IMR-90 (cell line): ENCODE data around the gene ZNF879. TPM values are rescaled to one million over a fixed set of nuclear protein-coding genes. Genes with fewer than 3 reads are reported as not detected.

Experiments
- ATAC-seq: fragments of 200-7000 bp; cut with Tn5 transposase; 2 replicates; pipeline ENCODE4 v1.9.1; 2020; ENCODE audit warnings: low read depth, mild to moderate bottlenecking, moderate library complexity
- BruUV-seq: library from RNA; stranded (reverse); fragments of 400-500 nt; replicated peaks from 2 replicates; lab custom pipeline; 2021; lab: Mats Ljungman, UMichigan
- CTCF ChIA-PET: fragments of 300-600 bp; formaldehyde crosslinking; extraction: SDS; loops from one replicate; lab custom pipeline; 2021; ENCODE audit warnings: antibody characterized with exemption; lab: Yijun Ruan, JAX
- POLR2A ChIA-PET: fragments of 300-600 bp; sonication (Branson Sonifier 250); formaldehyde crosslinking; loops from one replicate; lab custom pipeline; 2022; ENCODE audit warnings: antibody characterized with exemption; ENCODE audit not compliant: unreplicated experiment; lab: Charles Lee
- DNase-seq: peaks from one replicate; pipeline ENCODE4 v3.0.0; 2013
- H2AFZ ChIP-seq: replicated peaks from 2 replicates; pipeline ENCODE3; 2013; ENCODE audit warnings: low read length, mild to moderate bottlenecking; ENCODE audit not compliant: poor library complexity
- H2AK5ac ChIP-seq: 2 replicates; pipeline ENCODE4 v1.6.1; 2013; ENCODE audit warnings: low read depth, low read length, inconsistent platforms
- H2AK9ac ChIP-seq: replicated peaks from 2 replicates; pipeline ENCODE3; 2013; ENCODE audit warnings: mild to moderate bottlenecking, low read depth, low read length, moderate library complexity; ENCODE audit not compliant: poor library complexity
- H2BK120ac ChIP-seq: 2 replicates; pipeline ENCODE4 v1.6.1; 2013; ENCODE audit warnings: low read depth, low read length, inconsistent platforms
- H2BK15ac ChIP-seq: 3 replicates; pipeline ENCODE4 v1.6.1; 2013; ENCODE audit warnings: low read depth, low read length, inconsistent platforms
- H2BK20ac ChIP-seq: 2 replicates; pipeline ENCODE4 v1.6.1; 2013; ENCODE audit warnings: low read depth, mild to moderate bottlenecking, inconsistent platforms, low read length, moderate library complexity
- H2BK5ac ChIP-seq: 2 replicates; pipeline ENCODE4 v1.6.1; 2013; ENCODE audit warnings: mild to moderate bottlenecking, low read depth, low read length, inconsistent platforms; ENCODE audit not compliant: poor library complexity, severe bottlenecking
- H3K14ac ChIP-seq: replicated peaks from 2 replicates; pipeline ENCODE4 v1.6.1; 2013; ENCODE audit warnings: low read depth, low read length, inconsistent platforms
- H3K18ac ChIP-seq: 2 replicates; pipeline ENCODE4 v1.6.1; 2013; ENCODE audit warnings: low read depth, low read length, control low read depth
- H3K23ac ChIP-seq: 2 replicates; pipeline ENCODE4 v1.6.1; 2013; ENCODE audit warnings: low read depth, low read length, inconsistent platforms
- H3K27ac ChIP-seq: 2 replicates; pipeline ENCODE4 v1.5.1; 2013; ENCODE audit warnings: mild to moderate bottlenecking, control low read depth, low read length; ENCODE audit not compliant: insufficient read depth
- H3K27me3 ChIP-seq: 2 replicates; pipeline ENCODE4 v1.6.1; 2013; ENCODE audit warnings: low read length; ENCODE audit not compliant: control insufficient read depth, insufficient read depth
- H3K36me3 ChIP-seq: 2 replicates; pipeline ENCODE4 v1.6.1; 2013; ENCODE audit warnings: low read length, mixed read lengths; ENCODE audit not compliant: control insufficient read depth, insufficient read depth
- H3K4ac ChIP-seq: 2 replicates; pipeline ENCODE4 v1.6.1; 2013; ENCODE audit warnings: low read depth, low read length, inconsistent platforms
- H3K4me1 ChIP-seq: 2 replicates; pipeline ENCODE4 v1.6.1; 2013; ENCODE audit warnings: low read length, mixed read lengths; ENCODE audit not compliant: control insufficient read depth, insufficient read depth
- H3K4me2 ChIP-seq: 2 replicates; pipeline ENCODE4 v1.6.1; 2013; ENCODE audit warnings: low read depth, mild to moderate bottlenecking, control low read depth, low read length, moderate library complexity
- H3K4me3 ChIP-seq: 2 replicates; pipeline ENCODE4 v1.5.1; 2013; ENCODE audit warnings: low read depth, mild to moderate bottlenecking, control low read depth, low read length, moderate library complexity; ENCODE audit not compliant: insufficient read depth
- H3K56ac ChIP-seq: 2 replicates; pipeline ENCODE4 v1.6.1; 2013; ENCODE audit warnings: low read length, inconsistent platforms; ENCODE audit not compliant: insufficient read depth; ENCODE audit errors: extremely low read depth
- H3K79me1 ChIP-seq, 2 experiments: 2 replicates each; pipeline ENCODE4 v1.6.1; 2013; ENCODE audit warnings: low read length in 2 of 2, inconsistent platforms in 1 of 2, low read depth in 1 of 2
- H3K9ac ChIP-seq: 2 replicates; pipeline ENCODE4 v1.6.1; 2013; ENCODE audit warnings: low read depth, low read length, control low read depth
- H3K9me1 ChIP-seq: 2 replicates; pipeline ENCODE4 v1.6.1; 2013; ENCODE audit warnings: low read length, inconsistent platforms; ENCODE audit not compliant: insufficient read depth
- H3K9me3 ChIP-seq: 2 replicates; pipeline ENCODE4 v1.6.1; 2013; ENCODE audit warnings: low read length; ENCODE audit not compliant: control insufficient read depth, insufficient read depth
- H4K20me1 ChIP-seq: 2 replicates; pipeline ENCODE4 v1.6.1; 2013; ENCODE audit warnings: low read length, inconsistent platforms; ENCODE audit not compliant: insufficient read depth
- H4K5ac ChIP-seq: 2 replicates; pipeline ENCODE4 v1.6.1; 2013; ENCODE audit warnings: mild to moderate bottlenecking, low read depth, low read length, control low read depth
- H4K8ac ChIP-seq, 2 experiments: 2 replicates each; pipeline ENCODE4 v1.6.1; 2013; ENCODE audit warnings: low read depth in 2 of 2, low read length in 2 of 2, control low read depth in 1 of 2, inconsistent platforms in 1 of 2
- H4K91ac ChIP-seq: 2 replicates; pipeline ENCODE4 v1.6.1; 2013; ENCODE audit warnings: low read depth, low read length, inconsistent platforms; ENCODE audit not compliant: insufficient read depth
- BHLHE40 ChIP-seq: fragments of 150-350 bp; IDR thresholded peaks from 2 replicates; pipeline ENCODE4 v1.6.1; 2016; ENCODE audit warnings: mild to moderate bottlenecking, low read depth, low read length
- CEBPB ChIP-seq: IDR thresholded peaks from 2 replicates; pipeline ENCODE4 v1.6.1; 2012; ENCODE audit warnings: low read depth, low read length, improper control_type of control experiment
- CHD1 ChIP-seq: IDR thresholded peaks from 2 replicates; pipeline ENCODE4 v1.6.1; 2012; ENCODE audit warnings: low read depth, low read length, improper control_type of control experiment
- CTCF ChIP-seq: conservative IDR thresholded peaks from 2 replicates; pipeline ENCODE4 v1.5.1; 2012; ENCODE audit warnings: mild to moderate bottlenecking, low read depth, low read length, improper control_type of control experiment
- ELK1 ChIP-seq: fragments of 150-350 bp; IDR thresholded peaks from 2 replicates; pipeline ENCODE4 v1.6.1; 2016; ENCODE audit warnings: low read depth, mild to moderate bottlenecking, low read length, moderate library complexity, borderline replicate concordance
- FOS ChIP-seq: fragments of 150-350 bp; IDR thresholded peaks from 2 replicates; pipeline ENCODE4 v1.6.1; 2016; ENCODE audit warnings: low read depth, low read length
- MAFK ChIP-seq: IDR thresholded peaks from 2 replicates; pipeline ENCODE4 v1.6.1; 2012; ENCODE audit warnings: low read depth, low read length, improper control_type of control experiment
- MAZ ChIP-seq: IDR thresholded peaks from 2 replicates; pipeline ENCODE4 v1.6.1; 2012; ENCODE audit warnings: low read depth, mild to moderate bottlenecking, low read length, improper control_type of control experiment, moderate library complexity, borderline replicate concordance
- MXI1 ChIP-seq: IDR thresholded peaks from 2 replicates; pipeline ENCODE4 v1.6.1; 2012; ENCODE audit warnings: low read depth, mild to moderate bottlenecking, low read length, moderate library complexity, borderline replicate concordance
- NFE2L2 ChIP-seq: fragments of 150-350 bp; IDR thresholded peaks from 2 replicates; pipeline ENCODE4 v1.6.1; 2016; ENCODE audit warnings: low read depth, mild to moderate bottlenecking, low read length
- POLR2A ChIP-seq: IDR thresholded peaks from 2 replicates; pipeline ENCODE4 v1.6.1; 2012; ENCODE audit warnings: mild to moderate bottlenecking, low read depth, low read length
- RAD21 ChIP-seq: IDR thresholded peaks from 2 replicates; pipeline ENCODE4 v1.6.1; 2012; ENCODE audit warnings: low read length, improper control_type of control experiment
- RCOR1 ChIP-seq: IDR thresholded peaks from 2 replicates; pipeline ENCODE4 v1.6.1; 2012; ENCODE audit warnings: mild to moderate bottlenecking, low read length, improper control_type of control experiment; ENCODE audit not compliant: insufficient replicate concordance
- RFX5 ChIP-seq: IDR thresholded peaks from 2 replicates; pipeline ENCODE4 v1.8.0; 2012; ENCODE audit warnings: low read depth, mild to moderate bottlenecking, low read length, moderate library complexity
- SMC3 ChIP-seq: fragments of 150-350 bp; IDR thresholded peaks from 2 replicates; pipeline ENCODE4 v1.6.1; 2016; ENCODE audit warnings: low read depth, mild to moderate bottlenecking, antibody characterized with exemption, low read length, moderate library complexity
- USF2 ChIP-seq: fragments of 150-350 bp; IDR thresholded peaks from 2 replicates; pipeline ENCODE4 v1.6.1; 2017; ENCODE audit warnings: mild to moderate bottlenecking, antibody characterized with exemption, low read length, low read depth
- WGBS, 2 experiments: methylation state at CpG; one replicate each; pipeline versions ENCODE4 v1.1.5 to v1.1.7; 2013; ENCODE audit warnings: missing lambda C conversion rate in 2 of 2; ENCODE audit not compliant: insufficient read length in 1 of 2; ENCODE audit errors: extremely low coverage in 2 of 2; 5-methylcytosine and 5-hydroxymethylcytosine counted together
- dilution Hi-C: fragments of 300-500 bp; cut with HindIII; formaldehyde crosslinking; loops from one replicate; pipeline ENCODE4 v1.14.3; 2018; ENCODE audit warnings: low sequenced_read_pairs; ENCODE audit not compliant: unreplicated experiment
- in situ Hi-C: fragments of 300-500 bp; cut with MboI; formaldehyde crosslinking; loops from 3 replicates; pipeline ENCODE4 v1.14.3; 2019; ENCODE audit warnings: low sequenced_read_pairs, inconsistent platforms, mixed read lengths
- intact Hi-C: fragments of 100-400 bp; cut with micrococcal nuclease; formaldehyde crosslinking; loops from 2 replicates; pipeline ENCODE4 v1.10.0; 2022
- polyA plus RNA-seq, 3 experiments: library from polyadenylated mRNA; depleted of rRNA; stranded (reverse); fragments of >200 nt; gene quantifications; 2 replicates each; pipeline ENCODE4 v1.2.3, GENCODE V29; 2012; ENCODE audit warnings: low replicate concordance in 1 of 3
- total RNA-seq: library from RNA; depleted of rRNA; stranded (reverse); fragments of >200 nt; gene quantifications from 2 replicates; pipeline ENCODE4 v1.2.3, GENCODE V29; 2012

ZNF879 gene
- total and polyA plus RNA-seq, 2 of the 4 experiments (the other 2 are of a cell fraction): 1.4 to 3.4 TPM

GRCh38 chr5:178983728-178984127, 39.9 kb upstream of the ZNF879 start:
- Histone ChIP-seq H3K4me3 (no peak overlapping the region), H3K14ac (no peak overlapping the region), H2BK15ac (no peak overlapping the region), H3K27me3 (no peaks in the 10 kb centered on the region), H2BK5ac (no peak overlapping the region), H3K9ac (no peak overlapping the region), H3K4ac (no peak overlapping the region), H4K8ac (no peak overlapping the region), H3K36me3 (no peaks in the 10 kb centered on the region), H3K18ac (no peak overlapping the region), H3K4me1 (no peaks in the 10 kb centered on the region), H2AFZ (peak overlapping the region; percentile 21), H3K9me1 (no peaks in the 10 kb centered on the region), H3K23ac (no peak overlapping the region), H2AK5ac (no peak overlapping the region), H2BK20ac (no peak overlapping the region), H3K4me2 (no peak overlapping the region), H4K20me1 (no peaks in the 10 kb centered on the region), H3K79me1 (no peaks in the 10 kb centered on the region), H4K91ac (no peak overlapping the region), H4K5ac (no peak overlapping the region), H3K9me3 (peaks cover 66% of the 10 kb centered on the region), H3K56ac (no peak overlapping the region), H2AK9ac (no peak overlapping the region), H3K27ac (no peak overlapping the region), H2BK120ac (no peak overlapping the region)
- dilution Hi-C loops (no loop called here), intact Hi-C loops (no loop called here), in situ Hi-C loops (no loop called here)
- no peak for ATAC-seq
- TF ChIP-seq MAFK (no peak), MXI1 (no peak), USF2 (no peak), MAZ (no peak), FOS (no peak), POLR2A (no peak), RCOR1 (no peak), RFX5 (no peak), BHLHE40 (no peak), RAD21 (no peak), NFE2L2 (no peak), CTCF (no peak), SMC3 (no peak), CHD1 (no peak), ELK1 (no peak), CEBPB (no peak)
- CTCF ChIA-PET: no interaction called here
- BruUV-seq: no TSS peak
- no peak for DNase-seq
- POLR2A ChIA-PET: no interaction called here
- WGBS, 2 experiments: 67% methylated on average over 3 of the region's 10 CpGs; no CpG with 5 or more reads in 1 of the 2 experiments
